NCI-H2029 (cell line): Measurements from ENCODE around the gene RCSD1.

Experiments
- DNase-seq: peaks from one replicate; lab custom pipeline; 2025; lab: John Stamatoyannopoulos, UW

Gene RCSD1

DNA sequence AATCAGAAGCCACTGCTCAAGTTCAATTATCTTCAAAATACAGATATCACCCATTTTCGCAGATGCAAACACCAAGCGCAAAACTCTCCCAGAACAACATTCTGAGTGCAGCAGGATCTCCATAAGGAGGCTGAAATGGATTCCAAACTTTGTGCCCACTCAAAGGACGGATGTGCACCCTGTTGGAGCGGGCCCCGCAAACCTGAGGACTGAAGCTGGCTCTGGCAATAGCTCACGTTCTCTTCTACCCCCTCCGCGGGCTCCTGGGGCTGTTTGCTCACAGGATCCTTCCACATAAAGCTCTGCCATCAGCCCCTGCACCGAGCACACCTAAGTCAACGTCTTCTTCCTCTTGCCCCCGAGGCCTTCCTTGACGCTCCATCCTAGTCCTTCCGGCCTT lies 11.7 kb upstream of the RCSD1 start:
- DNase-seq: no peak

DNA sequence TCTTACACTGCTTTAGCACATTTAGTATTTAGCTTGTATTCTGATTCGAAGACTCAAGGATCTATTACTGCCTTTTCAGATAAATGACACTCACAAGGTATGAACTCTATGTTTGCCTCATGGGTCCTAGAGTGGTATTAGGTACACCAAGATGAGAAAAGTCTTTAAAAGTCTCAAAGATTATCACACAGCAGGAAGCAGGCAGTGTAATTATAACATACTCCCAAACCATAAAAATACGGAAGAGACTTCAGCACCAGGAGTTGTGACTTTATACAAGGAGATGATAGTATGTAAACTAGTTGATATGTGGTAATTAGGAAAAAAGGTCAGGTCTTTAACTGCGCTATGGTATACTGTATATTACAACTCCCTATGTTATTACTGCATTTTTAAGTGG lies 11.2 kb upstream of the RCSD1 start:
- no peak for DNase-seq

DNA sequence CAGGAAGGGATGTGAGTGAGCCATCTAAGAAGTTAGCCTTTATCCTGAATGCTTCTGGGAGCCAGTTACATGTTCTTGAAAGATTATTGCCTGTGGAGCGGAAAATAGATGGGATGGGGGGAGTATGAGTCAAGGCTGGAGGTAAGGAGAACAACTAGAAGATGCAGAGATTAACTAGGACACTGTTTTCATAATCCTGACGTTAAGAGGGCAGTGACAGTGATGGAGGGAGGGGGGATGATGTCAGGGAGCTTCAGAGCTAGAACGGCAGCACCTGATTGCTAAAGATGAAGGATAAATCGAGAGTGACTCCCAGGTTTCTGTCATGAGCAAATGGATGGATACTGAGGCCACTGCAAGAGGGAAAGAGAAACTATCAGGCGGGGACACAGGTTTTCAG lies 10.0 kb upstream of the RCSD1 start:
- no peak for DNase-seq

DNA sequence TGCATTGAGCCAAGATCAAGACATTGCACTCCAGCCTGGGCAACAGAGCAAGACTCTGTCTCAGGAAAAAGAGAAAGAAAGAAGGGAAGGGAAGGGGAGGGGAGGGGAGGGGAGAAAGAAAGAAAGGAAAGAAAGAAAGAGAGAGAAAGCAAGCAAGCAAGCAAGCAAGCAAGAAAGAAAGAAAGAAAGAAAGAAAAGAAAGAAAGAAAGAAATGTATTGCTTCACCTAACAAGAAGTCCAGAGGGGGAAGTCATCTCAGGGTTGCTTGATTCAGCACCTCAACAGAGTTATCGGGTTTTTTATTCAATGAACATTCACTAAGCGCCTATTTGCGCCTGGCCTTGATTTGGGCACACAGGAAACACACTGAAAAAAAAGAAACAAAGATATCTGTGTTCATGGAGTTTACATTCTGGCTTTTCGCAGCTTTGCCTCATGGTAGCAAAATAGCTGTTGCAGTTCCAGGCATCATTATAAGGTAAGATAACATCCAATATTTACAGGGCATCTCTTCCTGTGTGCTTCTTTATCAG lies 8.2 kb upstream of the RCSD1 start:
- no peak for DNase-seq

DNA sequence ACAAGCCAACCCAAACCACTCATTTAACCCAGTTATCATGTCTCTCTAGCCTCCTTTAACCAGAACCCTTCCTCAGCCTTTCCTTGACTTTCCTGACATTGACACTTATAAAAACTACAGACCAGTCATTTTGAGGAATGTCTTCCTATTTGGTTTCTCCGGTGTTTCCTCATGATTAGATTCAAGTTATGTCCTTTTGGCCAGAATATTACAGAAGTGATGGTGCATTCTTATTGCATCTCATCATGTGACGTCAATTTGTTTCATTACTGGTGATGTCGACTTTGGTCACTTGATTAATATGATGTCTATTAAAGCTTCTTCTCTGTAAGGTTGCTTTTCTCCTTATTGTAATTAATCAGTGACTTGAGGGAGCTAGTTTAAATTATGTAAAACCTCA lies 6.1 kb upstream of the RCSD1 start:
- no peak for DNase-seq

DNA sequence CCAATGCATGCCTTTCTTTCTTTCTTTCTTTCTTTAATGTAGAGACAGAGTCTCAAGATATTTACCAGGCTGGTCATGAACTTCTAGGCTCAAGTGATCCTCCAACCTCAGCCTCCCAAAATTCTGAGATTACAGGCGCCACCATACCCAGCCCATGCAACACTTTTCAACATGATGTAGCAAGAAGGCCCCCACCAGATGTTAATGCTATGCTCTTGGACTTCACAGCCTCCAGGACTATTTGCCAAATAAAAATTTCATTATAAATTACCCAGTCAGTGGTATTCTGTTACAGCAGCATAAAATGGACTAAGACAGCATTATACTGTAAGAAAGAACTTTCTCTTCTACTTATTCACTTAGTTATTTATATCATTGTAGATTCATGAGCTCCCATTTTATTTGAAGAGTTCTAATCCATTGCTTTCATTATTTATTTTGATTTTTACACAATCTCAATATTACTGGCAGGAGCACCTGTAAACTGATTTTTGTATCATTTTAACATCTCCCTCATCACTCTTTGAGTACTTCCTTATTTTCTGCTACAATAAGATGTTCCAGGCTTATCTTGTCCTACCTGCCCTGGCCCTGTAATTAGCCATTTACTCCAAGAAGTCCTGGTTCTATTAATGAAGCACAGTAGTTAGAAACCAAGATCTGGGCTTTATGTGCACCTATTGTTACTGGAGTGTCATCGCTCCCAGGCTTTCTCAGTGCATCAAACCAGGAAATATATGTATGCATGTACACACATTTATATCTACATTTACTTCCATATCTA lies 4.8 kb upstream of the RCSD1 start:
- no peak for DNase-seq

DNA sequence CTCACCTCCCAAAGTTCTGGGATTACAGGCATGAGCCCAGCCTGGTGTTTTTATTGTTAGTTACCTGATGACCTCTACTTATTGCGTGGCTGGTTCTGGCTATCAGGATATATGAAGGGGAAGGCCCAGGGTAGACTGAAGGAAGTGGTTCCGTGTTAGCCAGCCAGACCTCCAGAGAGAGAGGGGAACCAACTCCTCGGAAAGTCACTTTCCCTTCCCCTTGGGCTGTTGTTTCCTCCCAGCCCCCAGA lies 2.5 kb upstream of the RCSD1 start:
- no peak for DNase-seq

DNA sequence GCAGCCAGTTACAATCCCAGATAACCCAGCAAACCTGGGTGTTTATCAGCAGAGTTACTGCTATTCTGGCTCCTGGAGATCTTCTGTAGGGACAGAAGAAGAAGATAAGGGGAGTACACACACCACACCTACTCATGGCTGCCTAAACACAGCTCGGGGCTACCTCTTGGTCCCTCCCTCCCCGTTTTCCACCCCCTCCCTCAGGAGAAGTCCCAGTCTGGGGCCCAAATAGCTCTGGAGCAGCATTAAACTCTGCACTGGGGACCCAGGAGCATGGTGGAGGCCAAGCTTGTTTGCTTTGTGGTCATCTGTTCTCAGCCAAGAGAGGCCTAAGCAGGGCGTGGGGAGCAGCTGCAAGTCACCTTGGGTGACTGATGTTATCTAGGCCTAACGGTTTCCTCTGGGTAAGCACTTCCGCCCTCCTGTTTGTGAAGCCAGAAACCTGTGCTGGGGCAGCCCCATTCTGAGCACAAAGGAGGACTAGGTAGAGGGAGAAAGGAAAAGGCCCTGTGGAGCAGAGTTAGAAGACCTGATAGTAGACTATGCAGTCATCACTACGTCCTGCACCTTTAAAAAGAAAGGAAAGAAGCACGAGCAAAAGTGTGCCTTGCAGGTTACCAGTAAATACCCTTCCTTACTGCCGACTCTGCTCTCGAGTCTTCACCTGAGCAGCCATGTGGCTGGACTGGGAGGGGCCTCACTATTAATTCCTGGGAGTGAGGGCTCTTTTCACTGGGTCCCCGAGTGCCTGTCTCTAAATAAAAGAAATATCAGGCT lies 2.0 kb upstream of the RCSD1 start:
- DNase-seq: no peak

DNA sequence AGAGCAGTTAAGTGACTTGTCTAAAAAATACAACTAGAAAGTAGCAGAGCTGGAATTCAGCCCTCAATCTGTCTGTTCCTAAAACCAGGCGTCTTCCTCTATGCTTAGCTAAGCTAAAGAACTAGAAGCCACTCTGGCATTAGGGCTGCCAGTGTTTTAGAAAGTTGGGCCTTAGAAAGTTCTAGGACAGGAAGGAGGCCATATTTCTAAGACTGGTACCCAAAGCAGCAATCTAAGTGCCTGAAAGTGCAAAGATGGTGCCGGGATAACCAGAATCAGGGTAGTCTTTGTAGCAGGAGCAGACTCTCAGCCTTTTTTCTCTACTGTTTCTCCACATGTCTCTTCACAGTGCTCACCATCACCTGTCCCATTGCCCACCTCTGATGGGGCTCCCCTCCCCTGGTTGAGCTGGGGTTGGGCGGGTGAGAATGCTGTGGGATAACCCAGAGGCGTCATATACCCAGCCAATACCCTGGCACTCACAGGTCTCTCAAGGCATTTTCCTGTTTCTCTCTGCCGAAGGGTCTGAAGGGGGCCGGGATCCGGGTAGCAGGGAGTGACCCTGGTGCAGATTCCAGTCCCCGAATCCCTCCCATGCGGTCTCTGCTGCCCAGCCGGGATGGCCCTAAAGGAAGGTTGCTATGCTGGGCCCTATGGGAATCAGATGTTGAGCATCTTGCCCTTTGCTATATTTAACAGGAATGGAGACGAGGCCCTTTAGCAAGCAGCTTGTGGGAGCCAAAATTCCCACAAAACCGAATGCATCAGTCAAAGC lies 1.1 kb upstream of the RCSD1 start:
- no peak for DNase-seq

DNA sequence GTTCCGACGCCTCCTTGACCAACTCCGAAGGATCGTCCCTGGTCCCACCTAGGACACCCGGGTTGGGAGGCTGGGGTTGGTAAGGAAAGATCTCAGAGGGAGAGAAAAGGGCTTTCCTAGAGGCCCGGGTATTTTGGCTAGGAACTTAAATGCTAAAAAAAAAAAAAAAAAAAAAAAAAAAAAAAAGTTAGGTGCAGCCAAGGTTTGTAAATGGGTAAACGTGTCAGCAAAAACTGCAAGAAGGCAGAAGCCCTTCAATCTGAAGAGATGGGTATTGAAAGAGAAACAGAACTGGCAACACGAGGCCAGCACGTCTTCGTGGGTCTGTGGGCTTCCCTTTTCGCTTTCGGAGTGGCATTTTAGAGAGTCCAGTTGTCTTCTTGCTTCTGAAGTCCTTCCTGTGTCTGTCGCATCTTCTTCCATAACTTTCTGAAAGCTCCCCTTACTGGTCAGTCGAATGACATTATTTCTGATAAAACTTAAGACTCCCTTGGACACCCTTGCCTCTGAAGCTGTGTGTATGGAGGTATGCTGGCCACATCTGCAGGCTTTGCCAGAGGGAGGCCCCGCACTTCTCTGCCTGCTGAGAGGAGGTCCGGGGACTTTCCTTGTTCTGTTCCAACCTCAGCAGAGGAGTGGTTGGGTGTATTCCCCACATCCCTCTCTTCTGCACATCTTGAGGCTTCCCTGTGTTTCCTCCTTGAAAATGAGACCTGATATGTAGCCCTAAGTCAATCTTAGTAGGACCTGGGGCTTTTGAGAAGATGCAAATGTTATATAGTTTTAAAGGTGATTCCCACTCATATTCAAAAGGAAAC lies 745 bp downstream of the RCSD1 start:
- DNase-seq: no peak

DNA sequence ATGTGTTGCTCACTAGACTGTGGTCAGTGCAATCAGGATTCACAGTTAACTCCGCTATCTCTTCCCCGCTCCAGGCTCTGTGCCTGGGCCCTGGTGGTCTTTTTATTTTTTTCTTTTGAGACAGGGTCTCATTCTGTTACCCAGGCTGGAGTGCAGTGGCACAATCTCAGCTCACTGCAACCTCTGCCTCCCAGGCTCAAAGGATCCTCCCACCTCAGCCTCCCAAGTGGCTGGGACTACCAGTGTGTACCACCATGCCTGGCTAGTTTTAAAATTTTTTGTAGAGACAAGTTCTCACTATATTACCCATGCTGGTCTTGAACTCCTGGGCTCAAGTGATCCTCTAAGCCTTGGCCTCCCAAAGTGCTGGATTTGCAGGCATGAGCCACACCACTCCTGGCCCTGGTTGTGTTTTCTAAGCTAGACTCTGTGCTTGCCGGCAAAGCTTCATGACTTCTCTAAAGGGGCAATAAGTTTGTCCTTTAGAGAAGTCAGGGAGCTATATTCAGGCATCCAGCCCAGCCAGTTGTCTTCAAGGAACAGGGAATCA lies 1.4 kb downstream of the RCSD1 start:
- no peak for DNase-seq

DNA sequence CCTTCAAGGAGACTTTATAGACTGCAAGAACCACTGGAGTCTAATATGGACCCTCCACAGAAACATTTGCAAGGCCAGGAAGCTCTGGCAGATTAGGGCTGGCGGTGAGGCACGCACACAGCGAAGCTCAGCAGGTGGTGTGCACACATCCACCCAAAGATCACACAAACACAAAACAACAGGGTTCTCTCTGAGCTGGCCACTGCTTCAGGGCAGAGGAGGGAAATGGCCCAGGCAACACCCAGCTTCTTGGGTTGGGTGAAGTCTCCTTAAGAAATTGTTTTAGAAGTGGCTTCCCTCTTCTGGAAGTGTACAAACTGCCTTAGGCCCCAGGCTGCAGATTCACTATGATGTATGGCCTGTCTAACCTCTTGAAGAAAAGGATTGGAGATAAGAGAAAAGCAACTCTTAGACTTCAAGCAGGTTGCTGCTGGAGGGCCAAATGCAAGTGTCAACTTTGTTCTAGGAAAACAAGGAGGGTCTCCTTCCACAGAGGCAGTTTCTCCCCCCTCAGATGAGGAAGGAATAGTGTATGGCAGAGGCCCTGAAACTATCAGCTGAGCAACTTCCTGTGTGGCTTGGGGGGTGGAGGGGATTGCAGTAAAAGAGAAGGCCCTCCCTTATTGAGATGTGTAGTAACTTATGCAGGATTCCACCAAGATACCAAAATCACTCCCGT lies 2.0 kb downstream of the RCSD1 start:
- DNase-seq: no peak

DNA sequence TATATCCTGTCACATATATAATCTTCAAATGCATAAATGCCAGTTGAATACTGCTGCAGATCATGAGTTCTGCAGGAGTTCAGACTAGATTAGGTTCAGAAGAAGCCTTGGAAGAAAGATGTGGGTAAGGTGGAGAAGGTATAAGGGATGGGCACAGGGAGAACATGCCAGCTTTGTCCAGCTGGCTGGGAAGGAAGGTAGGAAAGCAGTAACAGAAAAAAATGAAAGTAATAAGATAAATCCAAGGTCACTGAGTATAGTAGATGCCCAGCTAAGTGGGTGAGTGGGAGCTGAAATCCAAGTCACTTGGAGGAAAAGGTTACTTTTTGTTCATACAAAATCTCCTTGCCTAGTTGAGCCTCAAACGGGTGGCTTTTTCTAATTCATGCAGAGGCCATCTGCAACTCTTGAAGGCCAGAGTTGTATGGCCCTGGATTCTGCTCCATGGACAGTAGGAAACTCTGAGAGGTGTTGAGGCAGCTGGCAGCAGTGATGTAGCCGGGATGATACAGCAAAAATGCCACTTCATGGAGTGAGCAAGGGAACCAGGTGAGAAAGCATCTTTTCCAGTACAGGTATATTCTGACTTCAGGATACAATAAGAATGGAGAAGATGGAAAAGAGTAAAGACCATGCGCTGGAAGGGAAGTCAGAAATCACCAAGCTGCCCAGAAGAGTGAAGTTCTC lies 3.4 kb downstream of the RCSD1 start:
- no peak for DNase-seq

DNA sequence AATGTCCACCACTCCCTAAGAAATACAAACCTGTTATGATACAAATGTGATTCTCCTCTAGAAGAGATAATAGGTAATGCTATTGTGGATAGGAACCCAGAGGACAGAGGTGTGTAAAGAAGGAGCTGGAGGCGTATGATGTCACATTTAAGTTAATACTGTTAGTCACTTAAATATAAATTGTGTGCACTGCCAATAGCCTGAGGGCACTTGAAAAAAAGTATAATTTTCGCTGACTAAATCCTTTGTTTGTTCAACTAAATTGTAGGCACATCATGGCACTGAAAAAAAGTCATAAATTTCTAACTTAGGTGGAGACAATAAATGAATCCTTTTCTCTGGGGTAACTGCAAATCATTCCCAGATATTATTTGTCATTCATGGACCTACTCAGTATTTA lies 4.4 kb downstream of the RCSD1 start:
- no peak for DNase-seq

DNA sequence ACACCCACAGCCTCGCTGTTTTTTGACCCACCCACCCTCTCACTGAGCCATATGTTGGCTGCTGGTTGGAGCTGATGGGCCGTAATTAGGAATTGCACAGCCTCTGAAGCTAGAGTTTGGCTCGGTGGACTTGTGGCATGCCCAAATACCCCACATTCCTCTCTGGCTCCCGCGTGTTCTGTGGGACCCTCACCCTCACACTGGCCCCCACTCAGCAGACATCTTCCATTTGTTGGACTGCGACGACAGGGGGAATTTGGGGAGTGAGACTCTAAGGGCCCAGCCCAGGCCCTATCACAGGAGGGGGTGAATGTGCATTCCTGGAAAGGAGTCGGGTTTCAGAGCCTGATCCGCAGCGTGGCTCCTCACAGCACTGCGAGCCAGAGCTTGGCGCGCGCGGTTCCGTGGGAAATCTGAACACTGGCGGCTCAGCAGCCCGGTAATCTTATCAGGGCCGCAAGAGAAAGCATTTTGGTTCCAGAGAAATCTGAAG lies 5.2 kb downstream of the RCSD1 start:
- no peak for DNase-seq

DNA sequence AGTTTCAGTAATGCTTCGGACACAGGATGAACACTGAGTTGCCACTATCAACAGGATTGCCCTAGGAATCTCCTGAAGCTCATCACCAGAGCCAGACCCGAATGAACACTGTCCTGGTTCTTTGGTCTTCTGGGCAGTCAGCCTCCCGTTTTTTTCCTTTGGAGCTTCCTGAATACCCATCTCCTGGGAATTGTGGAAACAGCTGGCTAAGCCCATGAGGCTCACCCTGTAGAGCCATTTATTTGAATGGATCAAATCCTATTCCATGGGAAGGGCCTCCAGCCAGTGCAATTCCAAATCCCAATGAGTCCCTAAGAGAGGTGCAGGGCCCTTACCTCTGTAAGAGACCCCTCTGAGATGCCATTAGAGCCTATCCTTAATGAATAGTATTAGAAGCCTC lies 5.9 kb downstream of the RCSD1 start:
- DNase-seq: no peak

DNA sequence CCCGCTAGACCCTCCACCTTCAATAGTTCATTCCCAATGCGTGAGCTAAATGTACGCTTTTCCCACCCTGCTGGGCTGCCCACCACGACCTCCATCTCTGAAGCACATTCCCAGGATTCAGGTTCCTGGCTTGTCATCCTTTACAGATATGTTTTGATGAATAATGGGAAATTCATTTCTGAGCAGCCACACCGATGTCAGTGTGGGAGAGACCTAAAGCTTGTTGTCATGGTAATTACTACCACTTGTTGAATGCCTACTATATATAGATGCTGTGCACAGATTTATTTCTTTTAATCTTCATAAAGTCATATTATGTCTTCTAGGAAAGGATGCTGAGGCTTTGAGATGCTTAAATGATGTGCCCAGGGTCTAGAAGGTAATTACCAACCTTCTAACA lies 8.0 kb downstream of the RCSD1 start:
- no peak for DNase-seq

DNA sequence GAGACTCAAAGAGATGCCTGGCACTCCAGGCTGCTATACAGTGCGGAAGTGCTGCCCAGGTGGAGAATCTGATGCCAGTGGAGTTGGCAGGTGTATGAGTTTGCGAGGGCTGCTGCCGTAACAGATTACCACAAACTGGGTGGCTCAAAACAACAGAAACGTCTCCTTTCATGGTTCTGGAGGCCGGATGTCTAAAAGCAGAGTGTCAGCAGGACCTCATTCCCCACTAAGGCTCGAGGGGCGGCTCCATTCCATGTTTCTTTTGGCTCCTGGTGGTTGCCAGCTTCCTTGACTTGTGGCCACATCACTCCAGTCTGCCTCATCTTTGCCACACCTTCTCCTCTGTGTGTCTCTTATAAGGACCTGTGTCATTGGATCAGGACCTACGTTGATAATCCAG lies 10.0 kb downstream of the RCSD1 start:
- no peak for DNase-seq

DNA sequence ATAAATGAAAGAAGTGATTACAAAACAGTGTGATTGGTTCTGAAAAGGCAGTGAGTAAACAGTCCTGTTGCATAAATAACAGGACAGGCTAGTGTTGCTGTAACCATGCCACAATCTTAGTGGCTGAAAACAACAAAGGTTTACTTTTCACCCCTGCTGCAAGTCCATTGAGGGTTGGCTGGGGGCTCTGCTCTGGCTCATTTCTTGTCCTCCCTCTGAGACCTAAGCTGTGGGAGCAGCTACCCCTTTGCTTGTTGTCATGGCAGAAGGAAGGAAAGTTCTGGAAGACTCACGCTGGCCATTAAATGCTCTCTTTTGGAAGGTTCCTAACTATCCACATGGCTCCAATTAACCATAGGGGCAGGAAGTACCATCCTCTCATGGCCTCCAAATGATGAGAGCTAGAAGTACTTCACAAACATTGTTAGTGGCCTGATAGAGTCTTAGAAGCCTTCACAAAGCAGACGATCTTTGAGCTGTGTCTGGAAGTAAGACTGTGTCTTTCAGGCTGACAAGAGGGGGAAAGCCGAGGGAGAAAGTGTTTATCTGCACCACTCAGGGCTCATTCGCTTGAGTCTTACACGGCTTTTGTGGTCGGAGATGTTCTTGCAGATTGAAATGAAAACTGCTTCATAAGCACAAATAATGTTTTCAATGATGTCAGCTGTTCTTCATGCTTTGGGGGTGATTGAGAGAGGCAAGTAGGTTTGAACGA lies 11.9 kb downstream of the RCSD1 start:
- DNase-seq: no peak

DNA sequence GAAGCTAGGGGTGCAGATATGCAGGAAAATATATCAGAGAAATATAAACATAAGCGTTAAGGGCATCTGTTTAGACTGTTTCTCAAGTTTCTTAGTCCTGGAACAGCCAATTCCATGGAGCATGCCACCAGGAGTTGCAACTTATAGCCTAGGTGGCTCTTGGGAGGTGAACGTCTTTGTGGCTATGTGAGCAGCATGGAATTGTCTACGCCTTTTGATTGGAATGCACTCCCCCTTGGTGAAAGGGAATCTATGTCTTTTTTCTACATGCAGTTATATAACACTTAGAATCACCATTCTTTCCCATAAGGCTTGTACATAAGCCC lies 12.4 kb downstream of the RCSD1 start:
- DNase-seq: no peak
